HG03469 (cell line): ENCODE measurements around the gene UNC5CL.
"Not testable (repeated sequence)": the region's sequence is repeated elsewhere in the genome, so short reads cannot be mapped to it uniquely, and the experiment has no call there.

Experiments
- ATAC-seq: cut with Tn5 transposase; IDR thresholded peaks from one replicate; pipeline ENCODE4 v1.9.1; 2021; ENCODE audit warnings: mild to moderate bottlenecking, moderate library complexity, moderate number of reproducible peaks; ENCODE audit not compliant: unreplicated experiment

UNC5CL gene

GRCh38 chr6:41040940-41041536 is 2.0 kb upstream of the UNC5CL start:
- ATAC-seq = no peak

- no peak for ATAC-seq
Measured at GRCh38 chr6:41040101-41040939, 1.3 kb upstream of the UNC5CL start.

- ATAC-seq = no peak
Measured at GRCh38 chr6:41038205-41038604, 816 bp downstream of the UNC5CL start.

GRCh38 chr6:41037107-41037900 is 1.7 kb downstream of the UNC5CL start:
- no peak for ATAC-seq

GRCh38 chr6:41036601-41037000 is 2.4 kb downstream of the UNC5CL start:
- no peak for ATAC-seq

GRCh38 chr6:41036186-41036585 is 2.8 kb downstream of the UNC5CL start:
- no peak for ATAC-seq

GRCh38 chr6:41033776-41034175 is 5.2 kb downstream of the UNC5CL start:
- no peak for ATAC-seq

- ATAC-seq = no peak
Measured at GRCh38 chr6:41032830-41033229, 6.2 kb downstream of the UNC5CL start.

- ATAC-seq = peak; percentile 17
Measured at GRCh38 chr6:41028561-41029412, 10.2 kb downstream of the UNC5CL start.

GRCh38 chr6:41027799-41028560 is 11.0 kb downstream of the UNC5CL start:
- peak; percentile 53 for ATAC-seq

GRCh38 chr6:41027241-41027640 is 11.8 kb downstream of the UNC5CL start:
- no peak for ATAC-seq

GRCh38 chr6:41025966-41026530 is 13.0 kb downstream of the UNC5CL start:
- no peak for ATAC-seq

- ATAC-seq = no peak
Measured at GRCh38 chr6:41023114-41023513, 15.9 kb downstream of the UNC5CL start.

- no peak for ATAC-seq
Measured at GRCh38 chr6:41022294-41022693, 16.7 kb downstream of the UNC5CL start.

- ATAC-seq = no peak
Measured at GRCh38 chr6:41021832-41022231, 17.2 kb downstream of the UNC5CL start.

GRCh38 chr6:41017663-41018062 is 21.4 kb downstream of the UNC5CL start:
- ATAC-seq = no peak

GRCh38 chr6:41015860-41016259 is 23.2 kb downstream of the UNC5CL start:
- ATAC-seq = not testable (repeated sequence)

- ATAC-seq = no peak
Measured at GRCh38 chr6:41014780-41015179, 24.2 kb downstream of the UNC5CL start.

GRCh38 chr6:41013466-41014153 is 25.4 kb downstream of the UNC5CL start:
- no peak for ATAC-seq
